NB4 (cell line): Measurements from ENCODE around the gene UBE2U.
A peak's percentile ranks its signal among the peaks of the same experiment; 100 is the strongest.

Experiments
- DNase-seq: peaks from one replicate; pipeline ENCODE4 v3.0.0; 2010; ENCODE audit warnings: low read depth
- H3K4me3 ChIP-seq: one replicate; pipeline ENCODE4 v1.5.1; 2011; ENCODE audit warnings: mild to moderate bottlenecking, low read depth, low read length, moderate library complexity
- CTCF ChIP-seq: IDR thresholded peaks from one replicate; pipeline ENCODE4 v1.5.1; 2012; ENCODE audit warnings: low read depth, low read length
- MYC ChIP-seq: IDR thresholded peaks from 2 replicates; pipeline ENCODE4 v1.6.1; 2011; ENCODE audit warnings: low read depth, low read length
- POLR2A ChIP-seq: IDR thresholded peaks from 2 replicates; pipeline ENCODE4 v1.6.1; 2011; ENCODE audit warnings: mild to moderate bottlenecking; ENCODE audit not compliant: insufficient read length; ENCODE audit errors: extremely low read depth
- TF ChIP-seq, protein P1 (sequence below): IDR thresholded peaks from 2 replicates; pipeline ENCODE4 v1.6.1; 2011; ENCODE audit warnings: low read depth, low read length

Gene UBE2U

GRCh38 chr1:64263335-64263734 lies 59.9 kb downstream of the UBE2U start:
- DNase-seq: no peak
- no peak overlapping the region for H3K4me3 ChIP-seq
- TF ChIP-seq POLR2A (no peak), CTCF (no peak), MYC (no peak)
- TF ChIP-seq, protein P1, sequence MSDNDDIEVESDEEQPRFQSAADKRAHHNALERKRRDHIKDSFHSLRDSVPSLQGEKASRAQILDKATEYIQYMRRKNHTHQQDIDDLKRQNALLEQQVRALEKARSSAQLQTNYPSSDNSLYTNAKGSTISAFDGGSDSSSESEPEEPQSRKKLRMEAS: no peak

DNA sequence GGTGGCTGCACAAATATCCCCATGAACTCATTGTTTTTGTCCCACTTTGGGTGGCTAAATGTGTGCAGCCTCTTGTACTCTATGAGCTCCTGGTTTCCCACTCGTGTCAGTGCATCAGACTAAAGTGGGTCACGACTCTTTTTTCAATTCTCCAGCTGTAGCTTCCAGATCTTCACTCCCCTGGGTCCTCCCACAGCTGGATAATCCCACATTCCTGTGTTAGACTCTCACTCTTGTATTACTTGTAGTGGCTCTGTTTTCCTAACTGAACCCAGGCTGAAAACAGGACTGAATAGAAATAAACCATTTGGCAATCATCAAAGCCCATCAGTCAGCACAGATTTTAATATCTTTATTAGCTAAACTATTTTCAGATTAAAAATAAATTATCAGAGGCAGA lies 60.4 kb downstream of the UBE2U start:
- DNase-seq: no peak
- TF ChIP-seq MYC: no peak

DNA sequence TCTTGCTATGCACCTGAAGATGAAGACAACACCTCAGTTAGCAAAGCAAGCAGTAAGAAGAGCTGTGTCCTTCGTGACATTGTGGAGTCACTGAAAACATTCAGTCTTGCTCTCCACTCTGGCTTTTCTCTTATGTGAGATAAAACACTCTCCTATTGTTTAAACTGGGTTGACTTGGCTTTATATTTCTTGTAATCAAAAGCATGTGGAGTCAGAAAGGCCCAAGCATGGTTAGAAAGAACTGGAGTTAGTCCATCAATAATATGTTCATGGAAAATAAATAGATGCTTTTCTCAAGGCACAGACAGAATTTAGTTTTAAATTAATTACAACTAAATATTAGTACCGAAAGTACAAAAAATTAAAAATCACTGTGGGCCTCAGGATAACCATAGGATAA lies 61.7 kb downstream of the UBE2U start:
- no peak overlapping the region for H3K4me3 ChIP-seq
- TF ChIP-seq, protein P1: no peak
- no peak for TF ChIP-seq POLR2A
- TF ChIP-seq CTCF: no peak
- no peak for TF ChIP-seq MYC
- DNase-seq: no peak

More for the DNA sequence above, 60.4 kb downstream of the UBE2U start:
- no peak overlapping the region for H3K4me3 ChIP-seq

DNA sequence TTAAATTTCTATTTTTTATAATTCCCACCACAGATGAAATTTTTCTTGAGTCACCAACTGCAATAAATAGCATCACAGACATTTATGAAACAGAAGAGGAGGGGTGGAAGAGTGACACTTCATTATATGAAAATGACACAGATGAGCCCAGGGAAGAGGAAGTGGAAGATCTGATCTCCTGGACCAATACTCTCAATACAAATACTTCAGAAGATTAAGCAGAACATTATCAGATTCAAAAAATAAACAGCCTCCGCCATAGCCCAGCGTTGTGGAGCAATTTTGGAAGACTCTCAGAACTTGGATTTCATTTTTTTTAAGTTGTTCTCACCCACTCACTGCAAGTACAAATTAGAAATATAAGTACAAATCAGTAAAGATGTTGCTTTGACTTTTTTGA lies 63.6 kb downstream of the UBE2U start:
- TF ChIP-seq, protein P1: no peak
- TF ChIP-seq POLR2A: no peak
- no peak for TF ChIP-seq MYC
- TF ChIP-seq CTCF: no peak
- DNase-seq: no peak
- no peak overlapping the region for H3K4me3 ChIP-seq

GRCh38 chr1:64268653-64269557 lies 65.5 kb downstream of the UBE2U start:
- peak; percentile 76 for DNase-seq
- no peak overlapping the region for H3K4me3 ChIP-seq
- peak; percentile 49 for TF ChIP-seq CTCF
- no peak for TF ChIP-seq POLR2A

DNA sequence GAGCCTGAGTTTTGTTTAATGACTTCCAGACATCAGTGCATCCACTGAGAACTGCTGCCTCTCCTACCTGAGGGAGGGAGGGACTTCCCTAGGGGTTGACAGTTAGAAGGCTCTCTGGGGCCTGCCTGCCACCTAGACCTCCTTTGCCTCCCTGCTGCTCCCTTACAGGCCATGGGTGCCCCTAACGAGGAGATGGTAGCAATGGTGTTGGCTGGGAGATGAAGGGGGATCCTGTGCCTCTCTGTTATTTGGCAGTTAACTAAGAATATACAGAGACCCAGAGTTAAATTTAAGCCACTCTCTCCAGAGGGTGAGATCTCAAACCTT lies 66.1 kb downstream of the UBE2U start:
- no peak for TF ChIP-seq CTCF
- no peak for TF ChIP-seq MYC
- TF ChIP-seq, protein P1: no peak
- no peak for TF ChIP-seq POLR2A
- DNase-seq: no peak
- H3K4me3 ChIP-seq: no peak overlapping the region
